ENCODE measurements around the gene LXN.

- TF ChIP-seq CTCF (IDR thresholded peaks at IDR 0.05) (no peak), POLR2A (IDR thresholded peaks at IDR 0.05) (no peak), POLR2AphosphoS5 (IDR thresholded peaks at IDR 0.05) (no peak)
Observed at GRCh38 chr3:158663832-158664231, 8.6 kb downstream of the LXN start.

Data from stomach (tissue), 4 donors.